GM21529 (cell line): ENCODE data around the gene TOPAZ1.

ENCODE experiments used
- ATAC-seq: cut with Tn5 transposase; IDR thresholded peaks from one replicate; pipeline ENCODE4 v1.9.1; 2021; ENCODE audit not compliant: unreplicated experiment

Gene TOPAZ1

GRCh38 chr3:44241706-44242105 is at the start of gene TOPAZ1:
Gene TOPAZ1 (plus strand): TSS chr3:44241886. CDS start chr3:44242054, 168 bp downstream.
- no peak for ATAC-seq

GRCh38 chr3:44198284-44199269 is 43.1 kb upstream of the TOPAZ1 start:
- ATAC-seq, result peak; percentile 76

GRCh38 chr3:44206261-44206660 is 35.4 kb upstream of the TOPAZ1 start:
- ATAC-seq, result no peak

DNA sequence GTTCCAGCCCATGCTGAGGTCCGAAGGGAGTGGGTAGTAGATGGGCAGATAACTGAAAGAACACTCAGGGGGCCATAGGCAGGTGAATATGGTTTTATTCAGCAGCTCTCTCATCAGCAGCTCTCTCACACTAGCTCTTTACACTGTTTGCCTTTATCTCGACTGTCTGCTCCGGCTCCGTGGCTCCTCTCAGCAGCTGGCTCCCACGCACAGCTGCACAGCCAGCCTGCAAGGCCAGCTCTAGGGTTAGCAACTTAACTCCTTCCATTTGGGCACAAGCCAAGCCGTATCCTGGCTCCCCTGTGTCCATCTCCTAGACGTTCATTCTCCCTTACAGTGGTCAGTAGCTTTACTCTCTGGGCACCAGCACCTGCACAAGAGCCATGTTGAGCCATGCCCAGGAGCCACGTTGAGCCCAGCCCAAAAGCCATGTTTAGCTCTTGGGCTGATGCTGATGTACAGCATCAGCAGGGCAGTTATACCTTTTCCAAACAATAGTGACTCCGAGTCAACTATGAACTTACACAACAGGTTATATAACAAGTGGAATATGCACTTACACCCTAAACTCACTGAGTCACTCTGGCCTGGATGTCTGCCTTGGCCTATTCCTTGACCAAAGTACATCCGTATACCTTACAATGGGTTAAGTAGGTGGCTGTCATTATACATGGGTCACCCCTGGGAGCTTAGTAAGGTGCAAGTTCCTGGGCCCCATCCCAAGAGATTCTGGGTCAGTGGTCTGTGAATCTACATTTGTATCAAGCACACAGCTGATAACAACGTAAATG is 34.6 kb upstream of the TOPAZ1 start:
- no peak for ATAC-seq

- no peak for ATAC-seq
Observed at GRCh38 chr3:44208086-44208485, 33.6 kb upstream of the TOPAZ1 start.

- no peak for ATAC-seq
Observed at GRCh38 chr3:44208568-44208967, 33.1 kb upstream of the TOPAZ1 start.

DNA sequence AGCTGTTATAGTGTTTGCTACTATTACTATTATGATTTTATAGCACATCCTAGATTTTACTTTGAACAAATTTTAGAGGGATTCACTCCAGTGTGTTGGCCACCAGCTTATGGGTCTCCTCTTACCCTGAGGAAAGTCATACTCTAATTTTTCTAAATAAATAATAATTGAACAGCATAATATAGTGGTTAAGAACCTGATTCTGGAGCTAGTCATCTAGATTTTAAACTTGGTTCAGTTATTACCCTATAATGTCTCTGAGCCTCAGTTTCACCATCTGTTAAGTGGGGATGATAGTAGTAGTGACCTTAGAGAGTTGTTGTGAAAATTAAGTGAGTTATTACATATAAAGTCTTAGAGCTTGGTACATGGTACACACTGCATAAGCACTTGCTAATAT is 30.7 kb upstream of the TOPAZ1 start:
- ATAC-seq, result no peak

DNA sequence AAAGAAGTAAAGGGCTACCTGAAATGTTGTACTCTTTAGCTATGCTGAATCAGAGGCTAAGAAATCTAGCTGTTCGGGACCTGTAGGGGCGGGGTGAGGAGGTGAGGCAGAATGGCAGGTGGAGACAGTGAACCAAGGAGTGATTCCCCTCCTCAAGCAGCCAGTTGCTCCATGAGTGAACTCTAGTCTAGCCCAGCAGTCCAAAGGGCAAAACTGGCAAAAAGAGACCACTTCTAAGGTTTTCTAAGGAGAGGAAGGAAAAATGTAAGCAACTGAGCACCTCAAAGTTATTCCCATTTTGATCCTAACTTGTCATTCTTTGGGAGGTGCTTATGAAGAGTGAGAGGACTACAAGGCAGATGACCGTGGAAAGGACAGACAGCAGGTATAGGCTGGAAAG is 19.3 kb upstream of the TOPAZ1 start:
- ATAC-seq, result no peak

- no peak for ATAC-seq
Observed at GRCh38 chr3:44223299-44223698, 18.4 kb upstream of the TOPAZ1 start.

DNA sequence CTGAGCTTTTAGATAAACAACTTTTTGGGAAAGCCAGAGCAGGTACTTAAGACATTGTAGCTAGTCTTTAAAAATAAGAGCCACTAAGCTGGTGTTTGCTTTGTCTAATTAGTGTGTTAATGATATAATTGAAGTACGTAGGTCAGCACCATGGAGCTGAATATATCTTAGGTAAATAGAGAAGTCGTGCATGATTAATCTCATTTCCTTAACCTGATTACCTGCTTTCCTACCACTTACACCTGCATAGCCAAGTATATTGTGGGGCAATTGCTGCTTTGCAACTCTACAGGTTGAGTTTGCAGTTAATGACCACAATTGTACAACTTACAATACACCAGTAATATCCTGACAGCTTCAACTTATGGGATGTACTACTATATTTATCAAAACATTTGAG is 17.6 kb upstream of the TOPAZ1 start:
- ATAC-seq, result no peak

- no peak for ATAC-seq
Observed at GRCh38 chr3:44226573-44226972, 15.1 kb upstream of the TOPAZ1 start.

- no peak for ATAC-seq
Observed at GRCh38 chr3:44227632-44228031, 14.1 kb upstream of the TOPAZ1 start.

- ATAC-seq, result no peak
Observed at GRCh38 chr3:44228900-44229299, 12.8 kb upstream of the TOPAZ1 start.

DNA sequence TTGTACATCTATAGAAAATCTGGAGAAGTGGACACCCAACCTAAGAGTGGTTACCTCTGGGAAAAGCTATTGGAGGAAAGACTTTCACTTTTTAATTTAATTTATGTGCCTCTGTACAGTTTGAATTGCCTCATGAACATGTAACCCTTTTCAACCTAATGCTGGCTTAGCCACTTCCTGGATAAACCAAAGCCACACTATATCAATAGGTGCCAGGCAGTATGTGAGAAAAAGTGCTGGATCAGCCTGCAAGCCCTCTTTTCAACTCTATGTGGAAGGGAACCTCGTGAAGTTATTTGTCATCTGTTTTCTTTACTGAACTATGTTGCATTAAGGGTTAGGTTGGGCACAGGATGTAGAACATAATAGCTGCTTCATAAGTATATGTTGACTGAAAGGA is 9.3 kb upstream of the TOPAZ1 start:
- no peak for ATAC-seq

DNA sequence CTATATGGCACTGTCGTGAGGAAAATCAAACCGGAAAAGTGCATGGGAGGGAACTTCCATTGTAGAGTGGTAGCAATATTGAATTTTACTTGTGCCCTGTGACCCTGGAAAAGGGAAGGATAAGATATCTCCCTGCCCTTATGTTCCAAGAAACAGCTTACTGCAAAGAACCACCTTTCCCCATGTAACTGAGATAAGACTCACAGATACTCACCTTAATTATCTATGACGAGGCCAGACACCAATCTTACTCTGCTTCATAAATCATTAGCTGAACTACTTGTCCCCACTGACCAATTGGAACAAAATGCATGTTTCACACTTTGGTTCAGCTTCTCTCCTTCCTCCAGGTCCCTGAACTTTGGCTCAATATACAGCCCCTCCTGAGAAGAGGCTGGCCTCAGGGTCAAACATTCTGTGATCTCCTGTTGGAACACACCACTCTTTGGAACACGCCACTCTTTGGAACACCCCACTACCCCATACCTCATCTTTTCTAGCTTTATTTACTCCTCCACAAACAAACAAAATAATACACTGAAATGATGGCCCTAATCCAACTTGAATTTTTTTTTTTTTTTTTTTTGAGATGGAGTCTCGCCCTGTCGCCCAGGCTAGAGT is 6.9 kb upstream of the TOPAZ1 start:
- no peak for ATAC-seq

DNA sequence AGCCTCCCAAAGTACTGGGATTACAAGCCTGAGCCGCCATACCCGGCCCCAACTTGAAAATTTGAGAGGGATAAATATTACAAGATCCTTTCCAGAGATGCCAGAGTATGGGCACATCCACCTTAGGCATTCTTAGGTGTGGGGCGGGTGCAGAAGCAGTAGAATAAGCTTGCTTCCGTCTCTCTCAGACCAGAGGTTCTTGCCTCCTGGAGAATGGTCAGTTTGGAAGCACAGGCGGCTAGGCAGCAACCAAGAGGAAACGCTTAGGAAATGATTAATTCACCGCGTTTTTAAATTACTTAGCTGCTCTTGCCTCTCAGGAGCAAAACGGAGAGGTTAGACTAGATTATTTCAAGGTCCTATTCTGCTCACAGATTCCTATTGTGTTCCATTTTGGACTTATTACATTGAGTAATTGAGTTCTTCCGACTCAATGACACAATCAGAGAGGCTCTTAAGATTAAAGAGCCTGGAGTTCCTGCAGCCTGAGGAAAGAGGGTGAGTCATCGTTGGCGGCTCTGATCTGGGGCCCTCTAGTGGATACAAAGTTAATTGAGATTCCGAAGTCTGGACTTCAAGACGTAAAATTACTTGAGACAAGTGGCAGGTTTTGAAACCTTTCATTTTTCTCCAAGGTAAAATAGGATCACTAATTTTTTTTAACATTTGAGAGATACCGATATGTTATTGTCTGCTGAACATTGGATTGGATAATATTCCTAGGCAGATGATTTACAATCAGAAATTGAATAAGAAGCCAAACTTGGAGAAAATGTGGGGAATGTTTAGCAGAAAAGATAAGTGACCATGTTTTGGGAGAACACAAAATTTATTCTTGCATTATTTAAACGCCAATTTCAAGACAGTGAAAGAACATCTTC is 5.8 kb upstream of the TOPAZ1 start:
- no peak for ATAC-seq

DNA sequence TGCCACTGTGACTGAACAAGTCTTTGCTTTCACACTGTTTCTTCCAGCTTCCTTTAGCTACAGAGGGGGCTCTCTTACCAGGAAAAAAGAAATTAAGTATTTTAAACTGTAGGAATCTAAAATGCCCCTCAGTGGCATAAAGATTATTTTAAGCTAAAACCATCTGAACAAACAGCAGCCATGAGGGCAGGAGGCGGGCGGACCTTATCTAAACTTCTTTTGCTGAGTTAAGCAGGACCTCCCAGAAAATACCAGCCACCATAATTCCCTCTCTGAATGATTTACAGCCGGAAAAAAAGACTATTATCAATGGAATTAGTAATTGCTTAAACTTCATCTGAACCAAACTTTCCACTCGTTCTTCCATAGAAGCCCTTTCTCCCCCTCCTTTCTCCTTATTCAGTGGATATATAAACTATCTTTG is 5.2 kb upstream of the TOPAZ1 start:
- no peak for ATAC-seq

DNA sequence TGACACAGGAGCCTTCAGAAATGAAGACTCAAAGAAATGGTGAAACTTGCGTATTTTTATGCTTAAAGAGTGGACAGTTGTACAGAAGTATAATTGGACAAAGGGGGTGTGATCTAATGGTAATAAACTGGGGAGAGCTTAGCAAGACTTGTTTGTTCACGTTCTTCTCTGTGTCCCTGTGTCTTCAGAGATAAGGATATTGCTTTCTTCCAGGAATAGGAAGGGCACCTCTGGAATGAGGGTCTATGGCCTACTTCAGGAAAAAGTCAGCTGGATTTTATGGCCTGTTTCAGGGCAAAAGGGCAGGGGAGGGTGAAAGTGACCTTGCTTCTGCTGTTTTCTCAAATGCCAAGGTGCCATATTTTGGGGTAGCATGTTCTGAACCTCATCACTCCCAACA is 4.5 kb upstream of the TOPAZ1 start:
- ATAC-seq, result no peak

DNA sequence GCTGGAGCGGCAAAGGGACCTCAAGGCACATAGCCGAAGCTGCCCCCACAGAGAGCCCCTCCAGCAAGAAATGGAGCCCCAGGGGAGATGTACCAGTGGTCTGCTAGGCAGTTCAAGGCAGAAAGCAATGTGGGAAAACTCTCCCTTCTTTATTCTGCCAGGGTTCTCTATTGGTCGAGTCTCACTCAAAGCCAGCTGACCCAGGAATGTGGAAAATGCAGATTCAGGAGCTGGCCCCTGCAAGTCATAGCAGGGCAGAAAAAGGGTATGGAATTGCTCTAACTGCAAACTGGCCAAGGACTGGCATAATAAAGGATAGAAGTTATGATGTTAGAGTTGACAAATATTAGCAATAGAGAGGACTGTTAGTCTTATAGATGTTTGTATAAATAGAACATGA is 4.0 kb upstream of the TOPAZ1 start:
- no peak for ATAC-seq

DNA sequence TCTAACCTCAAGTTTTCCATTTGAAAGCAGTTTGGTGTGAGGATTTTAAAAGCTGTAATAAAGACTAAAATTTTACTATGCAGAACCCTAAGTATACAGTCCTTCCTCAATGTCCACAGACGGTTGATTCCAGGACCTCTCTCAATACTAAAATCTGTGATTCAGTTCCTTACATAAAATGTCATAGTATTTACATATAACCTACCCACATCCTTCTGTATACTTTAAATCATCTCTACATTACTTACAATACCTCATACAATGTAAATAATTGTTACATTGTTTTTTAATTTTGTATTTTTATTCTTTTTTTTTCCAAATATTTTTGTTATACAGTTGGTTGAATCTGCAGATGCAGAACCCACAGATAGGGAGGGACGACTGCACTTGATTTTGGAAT is 2.8 kb upstream of the TOPAZ1 start:
- no peak for ATAC-seq

- no peak for ATAC-seq
Observed at GRCh38 chr3:44240061-44240460, 1.6 kb upstream of the TOPAZ1 start.
